HG03108 (cell line): ENCODE data around the gene SDF2.
"Not testable (repeated sequence)": the region's sequence is repeated elsewhere in the genome, so short reads cannot be mapped to it uniquely, and the experiment has no call there.

Experiments
- ATAC-seq: cut with Tn5 transposase; IDR thresholded peaks from one replicate; pipeline ENCODE4 v1.9.1; 2021; ENCODE audit warnings: moderate library complexity; ENCODE audit not compliant: unreplicated experiment

SDF2 gene

DNA sequence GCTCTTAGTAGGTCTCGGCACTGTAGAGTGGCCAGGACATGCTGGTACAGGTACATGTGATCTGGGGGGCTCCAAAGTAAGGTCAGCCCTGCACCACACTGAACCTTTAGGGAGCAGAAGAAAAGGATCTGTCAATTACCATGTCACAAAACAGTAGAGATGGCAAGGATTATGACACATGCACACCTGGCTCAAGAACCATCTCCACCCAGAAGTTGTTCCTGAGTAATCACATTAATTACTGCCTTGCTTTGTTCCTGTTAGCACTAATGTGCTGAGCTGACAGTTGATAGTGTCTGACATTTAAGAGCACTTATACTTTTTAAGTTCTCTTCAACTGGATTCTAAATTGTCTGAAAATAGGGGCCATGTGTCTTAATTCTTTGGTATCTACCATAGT lies 26.2 kb downstream of the SDF2 start:
- ATAC-seq, result no peak

DNA sequence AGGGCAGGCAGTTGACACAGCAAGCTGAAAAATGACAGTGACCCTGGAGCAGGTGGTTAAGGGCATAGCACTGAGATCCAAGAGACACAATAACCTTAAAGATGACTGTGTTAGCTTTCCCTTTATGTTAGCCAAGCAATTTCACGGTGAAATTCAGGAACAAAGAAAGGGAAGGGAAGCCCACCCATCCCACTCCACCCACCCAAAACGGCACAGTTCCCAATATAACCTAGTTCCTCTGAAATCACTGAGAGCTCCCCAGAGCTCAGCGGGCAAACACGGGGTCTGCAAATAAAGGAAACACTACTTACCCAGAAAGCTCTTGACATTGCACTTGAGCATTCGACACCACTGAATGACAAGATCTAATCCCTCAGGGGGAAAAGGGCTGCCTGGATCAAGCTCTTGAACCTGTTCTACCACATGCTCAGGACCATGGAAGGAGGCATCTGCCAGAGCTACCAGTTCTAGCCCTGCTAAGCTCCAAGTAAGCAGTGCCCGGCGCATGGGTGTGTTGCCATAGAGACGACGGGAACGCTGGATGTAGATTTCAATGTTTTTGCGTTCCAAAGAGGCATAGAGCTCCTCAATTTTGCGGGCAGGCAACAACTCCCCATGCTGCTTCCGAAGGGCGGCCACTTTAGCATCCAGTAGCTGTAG lies 27.4 kb downstream of the SDF2 start:
- ATAC-seq, result no peak

- ATAC-seq, result no peak
Observed at GRCh38 chr17:28626818-28627217, 34.9 kb downstream of the SDF2 start.

DNA sequence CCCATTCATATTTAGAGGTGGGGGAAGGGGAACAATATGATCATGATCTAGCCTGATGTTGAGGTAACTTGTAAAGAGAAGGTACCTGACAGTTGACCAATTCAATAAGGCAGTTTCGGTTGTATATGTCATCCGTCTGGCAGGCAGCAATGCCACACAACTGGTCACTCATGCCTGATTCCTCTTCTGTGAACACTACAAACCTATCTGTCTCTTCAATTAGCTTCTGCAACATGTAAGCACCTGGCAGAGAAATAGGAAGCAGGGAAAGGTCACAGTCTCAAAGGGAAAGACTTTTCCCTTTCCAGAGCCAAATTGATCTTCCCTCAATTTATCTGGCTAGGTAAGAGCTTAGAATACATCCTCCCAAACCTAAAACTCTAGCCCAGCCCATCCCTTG lies 37.6 kb downstream of the SDF2 start:
- ATAC-seq, result no peak

DNA sequence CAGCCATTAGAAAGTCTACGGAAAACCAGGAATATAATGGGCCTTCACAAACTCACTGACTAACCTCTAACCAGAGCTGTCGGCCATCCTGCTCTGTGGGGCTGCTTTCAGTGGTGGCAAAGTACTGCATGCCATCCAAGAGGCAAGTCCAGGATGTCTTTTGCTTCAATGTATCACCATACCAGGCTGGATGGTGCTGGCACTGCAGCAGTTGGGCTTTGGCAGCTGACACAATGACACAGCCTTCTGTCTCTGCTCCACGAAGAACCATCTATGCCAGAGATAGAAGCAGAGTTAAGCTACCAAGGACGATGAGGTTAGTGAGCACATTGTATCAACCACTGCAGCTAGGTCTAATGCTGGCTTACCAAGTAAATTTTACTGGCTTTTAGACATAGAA lies 38.0 kb downstream of the SDF2 start:
- ATAC-seq, result no peak

GRCh38 chr17:28622186-28622585 lies 39.5 kb downstream of the SDF2 start:
- no peak for ATAC-seq

- ATAC-seq, result no peak
Observed at GRCh38 chr17:28620010-28620409, 41.7 kb downstream of the SDF2 start.

- ATAC-seq, result no peak
Observed at GRCh38 chr17:28618464-28618863, 43.2 kb downstream of the SDF2 start.

- no peak for ATAC-seq
Observed at GRCh38 chr17:28616281-28616680, 45.4 kb downstream of the SDF2 start.

GRCh38 chr17:28615260-28615940 lies 46.3 kb downstream of the SDF2 start:
- ATAC-seq, result no peak

DNA sequence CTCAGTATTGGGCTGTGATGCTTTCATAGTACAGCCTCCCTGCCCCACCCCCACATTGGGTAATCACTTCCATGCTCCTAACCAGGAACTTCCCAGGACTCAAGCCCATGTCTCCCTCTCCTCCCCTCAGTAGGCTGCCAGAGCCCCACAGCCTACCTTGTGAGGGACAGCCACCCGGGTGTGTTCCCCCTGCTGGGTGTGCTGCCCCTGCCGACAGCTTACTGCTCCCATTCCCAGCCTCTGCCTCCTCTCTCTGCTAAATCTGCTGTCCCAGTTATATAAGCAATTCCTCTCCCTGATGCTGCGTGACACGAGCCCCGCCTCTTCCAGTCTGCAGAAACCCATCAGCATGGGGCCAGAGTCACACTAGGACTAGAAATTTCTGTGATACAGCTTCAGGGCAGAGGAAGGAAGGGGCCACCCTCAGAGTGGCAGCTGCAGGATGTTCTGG lies 47.8 kb downstream of the SDF2 start, which contains the start of gene RSKR:
Gene RSKR (minus strand): TSS at position 255 of the 451 bp plus-strand sequence. CDS start 24 bp downstream, at position 231.
- ATAC-seq, result no peak

DNA sequence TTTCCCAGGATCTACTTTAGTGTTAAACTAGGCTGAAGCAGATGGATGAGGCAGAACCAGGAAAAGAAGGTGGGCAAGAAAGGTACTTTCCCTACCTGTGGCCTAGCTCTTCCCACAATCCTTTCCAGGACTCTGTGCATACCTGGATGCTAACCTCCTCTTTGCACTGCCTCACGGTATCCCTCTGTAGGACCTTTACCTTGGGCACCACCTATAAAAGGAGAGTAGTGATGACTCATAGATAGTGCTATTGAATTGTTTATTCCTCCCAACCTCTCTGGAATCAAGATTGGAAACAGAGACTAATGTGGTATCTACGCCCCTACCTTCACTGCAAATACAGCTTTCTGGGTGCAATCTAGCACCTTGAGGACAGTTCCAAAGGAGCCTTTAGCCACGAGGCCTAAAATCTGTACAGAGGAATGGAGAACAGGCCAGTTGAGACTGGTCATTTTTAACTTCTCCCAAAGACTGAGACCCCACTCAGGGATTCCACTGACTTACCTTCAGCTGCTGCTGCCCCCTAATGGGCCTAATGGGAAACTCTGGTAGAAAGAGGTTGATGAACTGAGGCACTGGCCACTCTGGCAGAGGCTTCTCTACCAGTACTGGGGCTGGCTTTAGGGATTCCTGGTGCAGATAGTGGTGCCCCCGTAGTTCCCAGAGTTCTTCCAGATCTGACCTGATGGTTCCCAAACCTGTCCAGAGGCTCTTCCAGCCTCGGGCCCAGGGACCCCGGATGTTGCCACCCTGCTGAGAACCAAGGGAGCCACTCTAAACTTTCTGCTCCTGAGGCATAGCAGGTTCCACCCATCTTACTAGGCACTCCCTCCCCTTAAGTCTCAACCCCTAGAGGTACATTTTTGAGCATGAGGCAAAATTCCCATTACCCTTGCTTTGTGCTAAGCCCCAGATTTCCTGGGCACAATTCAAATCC lies 48.5 kb downstream of the SDF2 start:
- ATAC-seq, result no peak

- no peak for ATAC-seq
Observed at GRCh38 chr17:28612531-28612930, 49.2 kb downstream of the SDF2 start.

- no peak for ATAC-seq
Observed at GRCh38 chr17:28610376-28610775, 51.3 kb downstream of the SDF2 start.

- ATAC-seq, result not testable (repeated sequence)
Observed at GRCh38 chr17:28604031-28604430, 57.7 kb downstream of the SDF2 start.

- peak; percentile 38 for ATAC-seq
Observed at GRCh38 chr17:28599311-28600184, 62.2 kb downstream of the SDF2 start.

GRCh38 chr17:28598799-28599310 lies 62.9 kb downstream of the SDF2 start, which contains the start of gene SPAG5:
TSS of gene SPAG5 (minus strand) at chr17:28599025. CDS start at chr17:28598946, 79 bp downstream.
- ATAC-seq, result peak; percentile 87

DNA sequence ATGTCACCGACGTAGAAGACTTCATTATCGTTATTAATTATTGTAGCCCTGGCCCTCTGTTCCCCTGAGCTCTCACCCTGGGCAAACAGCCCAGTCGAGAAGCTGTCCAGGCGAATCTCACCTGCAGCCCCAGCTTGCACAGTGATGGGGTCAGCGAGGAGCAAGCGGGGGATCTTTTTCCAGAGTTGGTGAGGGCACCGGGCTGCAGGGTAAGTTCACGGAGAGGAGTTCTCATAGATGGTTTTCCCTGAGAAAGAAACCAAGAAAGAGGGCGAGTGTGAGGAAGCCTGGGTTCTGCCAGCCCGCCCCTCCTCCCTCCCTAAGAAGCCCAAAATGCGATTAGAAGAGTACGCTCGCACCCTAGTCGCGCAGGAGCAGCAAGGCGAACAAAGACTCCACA lies 63.3 kb downstream of the SDF2 start:
- no peak for ATAC-seq
